Body of pancreas (tissue), 4 donors: Measurements from ENCODE around the gene RNU5B-1. TPM values are rescaled to one million over a fixed set of nuclear protein-coding genes. Genes with fewer than 3 reads are reported as not detected.

ENCODE experiments used
- ATAC-seq: fragments of 150-250 bp; one replicate; pipeline ENCODE4 v1.9.1; 2016
- DNase-seq, 4 donors: peaks; one replicate each; pipeline ENCODE4 v3.0.0-alpha.2; 2019
- H3K27ac ChIP-seq, 4 donors: fragments of 200-600 bp; sonication (generic); 1 replicate in 3 of 4; 2 replicates in 1 of 4; pipeline versions ENCODE4 v1.5.1 to v1.6.1; 2016 to 2019; ENCODE audit warnings: mild to moderate bottlenecking in 1 of 4, mixed read lengths in 1 of 4, moderate library complexity in 1 of 4
- H3K27me3 ChIP-seq, 2 donors: fragments of 200-600 bp; sonication (generic); one replicate each; pipeline ENCODE4 v1.6.0; 2016; ENCODE audit warnings: mild to moderate bottlenecking in 1 of 2
- H3K36me3 ChIP-seq, 2 donors: fragments of 200-600 bp; sonication (generic); replicated peaks in 1 of 2; 2 replicates each; pipeline ENCODE4 v1.5.1; 2016; ENCODE audit warnings: low read depth in 2 of 2; ENCODE audit not compliant: insufficient read depth in 1 of 2
- H3K4me1 ChIP-seq: fragments of 200-600 bp; sonication (generic); one replicate; pipeline ENCODE4 v1.6.0; 2016
- H3K4me3 ChIP-seq, 2 donors: fragments of 200-600 bp; sonication (generic); 1 replicate in 1 of 2; 2 replicates in 1 of 2; pipeline ENCODE4 v1.5.1; 2016 to 2019
- H3K9me3 ChIP-seq, 3 donors: fragments of 200-600 bp; sonication (generic); 1 replicate in 2 of 3; 2 replicates in 1 of 3; pipeline ENCODE4 v1.5.1; 2016
- POLR2A ChIP-seq, 3 donors: fragments of 450-650 bp; IDR thresholded peaks; one replicate each; pipeline ENCODE4 v1.6.1; 2016; ENCODE audit warnings: antibody characterized with exemption in 3 of 3, mild to moderate bottlenecking in 2 of 3
- WGBS, 2 donors: methylation state at CpG; one replicate each; pipeline ENCODE4 v1.1.5; 2017; 5-methylcytosine and 5-hydroxymethylcytosine counted together
- intact Hi-C: fragments of 100-400 bp; cut with DNase I; formaldehyde crosslinking; loops from one replicate; pipeline ENCODE4 v1.15.1; 2023
- total RNA-seq, 2 donors: library from RNA; depleted of rRNA; stranded (reverse); fragments of >200 nt; gene quantifications; one replicate each; pipeline ENCODE4 v1.1.0, GENCODE V29; 2016
- TF ChIP-seq, protein P1 (sequence below), 7 experiments: fragments of 450-650 bp in 4 of 7; fragments of 200-600 bp in 3 of 7; sonication (generic) in 3 of 7; IDR thresholded peaks; one replicate each; pipeline ENCODE4 v1.5.1; 2016 to 2019; ENCODE audit warnings: antibody characterized with exemption in 7 of 7

RNU5B-1 gene
- total RNA-seq, 2 donors from 2014 or later = not detected

GRCh38 chr15:65303687-65304380 is 643 bp upstream of the RNU5B-1 start:
- H3K27me3 ChIP-seq = no peaks in the 10 kb centered on the region
- H3K9me3 ChIP-seq = no peaks in the 10 kb centered on the region
- TF ChIP-seq POLR2A (IDR thresholded peaks at IDR 0.05) = no peak
- peaks cover 21% of the 10 kb centered on the region for H3K4me1 ChIP-seq
- DNase-seq (peak; percentile 66 to 75 (median 70)), ATAC-seq (peak; percentile 65)
- H3K4me3 ChIP-seq = peak overlapping the region in 1 of 2 donors; percentile 1
- H3K36me3 ChIP-seq = no peaks in the 10 kb centered on the region
- H3K27ac ChIP-seq = peak overlapping the region; percentile 80 to 88 (median 86)
- 1% methylated on average over 20 to 24 of the region's 24 CpGs for WGBS, 2 donors
- intact Hi-C loops = no loop called here

GRCh38 chr15:65305150-65305758 is 777 bp downstream of the RNU5B-1 start:
- ATAC-seq (peak; percentile 2), DNase-seq (peak in 1 of 4 donors; percentile 41)
- no peaks in the 10 kb centered on the region for H3K9me3 ChIP-seq
- TF ChIP-seq, protein P1, sequence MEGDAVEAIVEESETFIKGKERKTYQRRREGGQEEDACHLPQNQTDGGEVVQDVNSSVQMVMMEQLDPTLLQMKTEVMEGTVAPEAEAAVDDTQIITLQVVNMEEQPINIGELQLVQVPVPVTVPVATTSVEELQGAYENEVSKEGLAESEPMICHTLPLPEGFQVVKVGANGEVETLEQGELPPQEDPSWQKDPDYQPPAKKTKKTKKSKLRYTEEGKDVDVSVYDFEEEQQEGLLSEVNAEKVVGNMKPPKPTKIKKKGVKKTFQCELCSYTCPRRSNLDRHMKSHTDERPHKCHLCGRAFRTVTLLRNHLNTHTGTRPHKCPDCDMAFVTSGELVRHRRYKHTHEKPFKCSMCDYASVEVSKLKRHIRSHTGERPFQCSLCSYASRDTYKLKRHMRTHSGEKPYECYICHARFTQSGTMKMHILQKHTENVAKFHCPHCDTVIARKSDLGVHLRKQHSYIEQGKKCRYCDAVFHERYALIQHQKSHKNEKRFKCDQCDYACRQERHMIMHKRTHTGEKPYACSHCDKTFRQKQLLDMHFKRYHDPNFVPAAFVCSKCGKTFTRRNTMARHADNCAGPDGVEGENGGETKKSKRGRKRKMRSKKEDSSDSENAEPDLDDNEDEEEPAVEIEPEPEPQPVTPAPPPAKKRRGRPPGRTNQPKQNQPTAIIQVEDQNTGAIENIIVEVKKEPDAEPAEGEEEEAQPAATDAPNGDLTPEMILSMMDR (IDR thresholded peaks at IDR 0.05) = no peak
- no peak for TF ChIP-seq POLR2A (IDR thresholded peaks at IDR 0.05)
- peaks cover 15% of the 10 kb centered on the region for H3K4me1 ChIP-seq
- H3K4me3 ChIP-seq = no peak overlapping the region
- H3K27ac ChIP-seq = peak overlapping the region; percentile 80 to 88 (median 86)
- intact Hi-C loops = no loop called here
- no peaks in the 10 kb centered on the region for H3K36me3 ChIP-seq
- 34 to 38% methylated on average over 14 of the region's 14 CpGs for whole genome bisulfite sequencing, 2 donors
- no peaks in the 10 kb centered on the region for H3K27me3 ChIP-seq

DNA sequence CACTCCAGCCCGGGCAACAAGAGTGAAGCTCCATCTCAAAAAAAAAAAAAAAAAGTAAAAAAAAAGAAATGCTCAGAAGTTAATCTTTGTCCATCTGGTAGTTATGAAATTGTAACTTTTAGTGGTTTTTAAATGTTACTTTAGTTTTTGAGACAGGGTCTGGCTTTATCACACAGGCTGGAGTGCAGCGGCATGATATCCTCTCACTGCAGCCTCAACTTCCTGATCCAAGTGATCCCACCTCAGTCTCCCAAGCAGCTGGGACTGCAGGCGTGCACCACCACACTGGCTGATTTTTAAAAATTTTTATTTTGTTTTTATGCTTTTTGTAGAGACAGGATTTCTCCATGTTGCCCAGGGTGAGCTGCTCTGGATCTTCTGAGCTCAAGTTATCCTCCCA is 1.3 kb downstream of the RNU5B-1 start:
- no peak for ATAC-seq
- DNase-seq = no peak
- Histone ChIP-seq H3K27me3 (no peaks in the 10 kb centered on the region), H3K4me3 (no peak overlapping the region), H3K4me1 (peaks cover 15% of the 10 kb centered on the region), H3K36me3 (no peaks in the 10 kb centered on the region), H3K27ac (no peak overlapping the region), H3K9me3 (no peaks in the 10 kb centered on the region)
- no peak for TF ChIP-seq POLR2A (IDR thresholded peaks at IDR 0.05)
- TF ChIP-seq, protein P1 (IDR thresholded peaks at IDR 0.05) = no peak
- WGBS, 2 donors = 77 to 88% methylated on average over 3 of the region's 3 CpGs
- intact Hi-C loops = no loop called here

DNA sequence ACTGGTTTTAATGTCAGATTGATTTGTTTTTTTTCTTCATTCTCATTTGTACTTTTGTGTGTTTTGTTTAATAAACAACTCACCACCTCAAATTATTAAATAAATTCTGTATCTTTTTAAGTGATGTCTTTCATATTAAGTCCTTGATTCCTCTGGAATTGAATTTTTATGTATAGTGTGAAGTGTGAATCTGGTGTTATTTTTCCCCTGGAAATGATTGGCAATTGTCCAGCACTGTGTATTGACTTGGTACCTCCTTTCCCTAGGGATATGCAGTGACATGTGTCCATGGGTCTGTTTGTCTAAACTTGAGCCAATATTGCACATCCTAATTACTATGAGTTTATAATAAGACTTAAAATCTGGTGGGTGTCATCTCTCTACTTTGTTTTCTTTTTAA is 2.1 kb downstream of the RNU5B-1 start:
- no peaks in the 10 kb centered on the region for H3K9me3 ChIP-seq
- no peak overlapping the region for H3K4me3 ChIP-seq
- DNase-seq = no peak
- H3K36me3 ChIP-seq = no peaks in the 10 kb centered on the region
- intact Hi-C loops = no loop called here
- peaks cover 15% of the 10 kb centered on the region for H3K4me1 ChIP-seq
- ATAC-seq = no peak
- TF ChIP-seq, protein P1 (IDR thresholded peaks at IDR 0.05) = no peak
- no peak for TF ChIP-seq POLR2A (IDR thresholded peaks at IDR 0.05)
- no peaks in the 10 kb centered on the region for H3K27me3 ChIP-seq
- H3K27ac ChIP-seq = no peak overlapping the region

DNA sequence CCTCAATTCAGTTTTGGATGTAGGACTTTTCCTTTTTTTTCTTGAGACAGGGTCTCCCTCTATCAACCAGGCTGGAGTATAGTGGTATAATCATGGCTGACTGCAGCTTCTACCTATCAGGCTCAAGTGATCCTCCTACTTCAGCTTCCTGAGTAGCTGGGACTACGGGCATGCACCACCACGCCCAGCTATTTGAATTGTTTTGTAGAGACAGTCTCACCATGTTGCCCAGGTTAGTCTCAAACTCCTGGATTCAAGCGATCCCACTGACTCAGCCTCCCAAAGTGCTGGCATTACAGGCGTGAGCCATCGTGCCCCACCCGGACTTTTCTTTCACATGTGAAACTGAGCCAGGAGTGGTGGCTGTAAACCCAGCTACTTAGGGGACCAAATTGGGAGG is 3.5 kb downstream of the RNU5B-1 start:
- H3K36me3 ChIP-seq = no peaks in the 10 kb centered on the region
- H3K4me3 ChIP-seq = no peak overlapping the region
- H3K4me1 ChIP-seq = peaks cover 15% of the 10 kb centered on the region
- no peak overlapping the region for H3K27ac ChIP-seq
- intact Hi-C loops = no loop called here
- no peaks in the 10 kb centered on the region for H3K27me3 ChIP-seq
- ATAC-seq (no peak), DNase-seq (no peak)
- TF ChIP-seq POLR2A (IDR thresholded peaks at IDR 0.05) = no peak
- TF ChIP-seq, protein P1 (IDR thresholded peaks at IDR 0.05) = no peak
- 83 to 91% methylated on average over 6 of the region's 6 CpGs for WGBS, 2 donors
- no peaks in the 10 kb centered on the region for H3K9me3 ChIP-seq
